NB4 (cell line): Measurements from ENCODE around the gene PNRC1.

Experiments
- CTCF ChIP-seq: IDR thresholded peaks from one replicate; pipeline ENCODE4 v1.5.1; 2012; ENCODE audit warnings: low read depth, low read length
- MAX ChIP-seq: IDR thresholded peaks from 2 replicates; pipeline ENCODE4 v1.6.1; 2011; ENCODE audit warnings: low read depth, low read length
- MYC ChIP-seq: IDR thresholded peaks from 2 replicates; pipeline ENCODE4 v1.6.1; 2011; ENCODE audit warnings: low read depth, low read length
- POLR2A ChIP-seq: IDR thresholded peaks from 2 replicates; pipeline ENCODE4 v1.6.1; 2011; ENCODE audit warnings: mild to moderate bottlenecking; ENCODE audit not compliant: insufficient read length; ENCODE audit errors: extremely low read depth

GRCh38 chr6:89100114-89100513, 19.6 kb downstream of the PNRC1 start:
- no peak for TF ChIP-seq POLR2A
- no peak for TF ChIP-seq CTCF
- TF ChIP-seq MAX: no peak
- TF ChIP-seq MYC: no peak
